Keratinocyte (primary cell): ENCODE measurements around the gene HYDIN. TPM values are rescaled to one million over a fixed set of nuclear protein-coding genes. Genes with fewer than 3 reads are reported as not detected.

Experiments
- DNase-seq: peaks from one replicate; pipeline ENCODE4 v3.0.0-alpha.2; 2011; ENCODE audit warnings: low read depth, missing footprints, low spot score
- FAIRE-seq: peaks from 2 replicates; lab custom pipeline; 2011; peaks lifted over from hg19 to GRCh38; lab: Jason Lieb, UNC
- H2AFZ ChIP-seq: 2 replicates; pipeline ENCODE4 v1.6.0; 2012; ENCODE audit warnings: low read length, control low read depth, inconsistent platforms; ENCODE audit not compliant: control insufficient read depth
- H3K27ac ChIP-seq: 2 replicates; pipeline ENCODE4 v1.5.1; 2011; ENCODE audit warnings: low read length; ENCODE audit not compliant: control insufficient read depth, insufficient read depth
- H3K27me3 ChIP-seq: 3 replicates; pipeline ENCODE4 v1.6.0; 2011; ENCODE audit warnings: low read length; ENCODE audit not compliant: control insufficient read depth, insufficient read depth; ENCODE audit errors: extremely low read depth
- H3K36me3 ChIP-seq, 2 experiments: 2 replicates in 1 of 2; 3 replicates in 1 of 2; pipeline ENCODE4 v1.5.1; 2011; ENCODE audit warnings: low read length in 2 of 2, mild to moderate bottlenecking in 1 of 2; ENCODE audit not compliant: control insufficient read depth in 2 of 2, insufficient read depth in 2 of 2; ENCODE audit errors: extremely low read depth in 1 of 2
- H3K4me1 ChIP-seq: 3 replicates; pipeline ENCODE4 v1.5.1; 2011; ENCODE audit warnings: low read length; ENCODE audit not compliant: control insufficient read depth, insufficient read depth; ENCODE audit errors: extremely low read depth
- H3K4me2 ChIP-seq: 3 replicates; pipeline ENCODE4 v1.6.0; 2011; ENCODE audit warnings: low read depth, low read length; ENCODE audit not compliant: control insufficient read depth, insufficient read depth; ENCODE audit errors: extremely low read depth
- H3K4me3 ChIP-seq, 3 experiments: fragments of 200-600 bp in 1 of 3; sonication (generic) in 1 of 3; 2 replicates in 2 of 3; 3 replicates in 1 of 3; pipeline ENCODE4 v1.5.1; 2011 to 2016; ENCODE audit warnings: low read length in 3 of 3, mild to moderate bottlenecking in 3 of 3, control low read depth in 2 of 3, inconsistent platforms in 1 of 3, low read depth in 1 of 3, mixed read lengths in 1 of 3, mixed run types in 1 of 3, moderate library complexity in 1 of 3; ENCODE audit not compliant: control insufficient read depth in 2 of 3, insufficient read depth in 2 of 3; ENCODE audit errors: extremely low read depth in 1 of 3
- H3K79me2 ChIP-seq: 2 replicates; pipeline ENCODE4 v1.6.0; 2012; ENCODE audit warnings: low read length; ENCODE audit not compliant: control insufficient read depth, insufficient read depth
- H3K9ac ChIP-seq: 3 replicates; pipeline ENCODE4 v1.6.0; 2011; ENCODE audit warnings: low read length; ENCODE audit not compliant: control insufficient read depth, insufficient read depth; ENCODE audit errors: extremely low read depth
- H3K9me1 ChIP-seq: 3 replicates; pipeline ENCODE4 v1.6.0; 2011; ENCODE audit warnings: low read length; ENCODE audit not compliant: control insufficient read depth, insufficient read depth; ENCODE audit errors: extremely low read depth
- H3K9me3 ChIP-seq: 2 replicates; pipeline ENCODE4 v1.5.1; 2012; ENCODE audit warnings: low read depth, low read length; ENCODE audit not compliant: control insufficient read depth
- H4K20me1 ChIP-seq: 3 replicates; pipeline ENCODE4 v1.6.0; 2011; ENCODE audit warnings: low read length; ENCODE audit not compliant: control insufficient read depth, insufficient read depth; ENCODE audit errors: extremely low read depth
- EZH2 ChIP-seq: IDR thresholded peaks from one replicate; pipeline ENCODE4 v1.6.1; 2012; ENCODE audit warnings: inconsistent platforms, mild to moderate bottlenecking, low read length, moderate library complexity
- dilution Hi-C: fragments of 300-500 bp; cut with MboI; formaldehyde crosslinking; loops from one replicate; pipeline ENCODE4 v1.7.0; 2020; ENCODE audit warnings: low sequenced_read_pairs; ENCODE audit not compliant: extremely low pct_ligation_motif_present
- polyA plus RNA-seq, 5 experiments: library from polyadenylated mRNA; depleted of rRNA in 3 of 5; stranded (reverse) in 3 of 5; stranded (forward) in 1 of 5; unstranded in 1 of 5; fragments of >200 nt; gene quantifications; 1 replicate in 1 of 5; 2 replicates in 3 of 5; 3 replicates in 1 of 5; pipeline versions ENCODE4 v1.2.1 to v1.2.3, GENCODE V29; 2011 to 2012; ENCODE audit warnings: missing spikeins in 2 of 5, low read depth in 1 of 5, low replicate concordance in 1 of 5
- TF ChIP-seq, protein P1 (sequence below), 3 experiments: IDR thresholded peaks in 1 of 3; conservative IDR thresholded peaks in 1 of 3; optimal IDR thresholded peaks in 1 of 3; 2 replicates in 2 of 3; 3 replicates in 1 of 3; pipeline versions ENCODE3 to v1.5.1; 2011; ENCODE audit warnings: low read length in 3 of 3, mild to moderate bottlenecking in 3 of 3, moderate library complexity in 2 of 3, control low read depth in 1 of 3, inconsistent platforms in 1 of 3; ENCODE audit not compliant: insufficient read depth in 2 of 3; ENCODE audit errors: extremely low read depth in 1 of 3

The HYDIN gene
- polyA plus RNA-seq, 1 donor (not counting 4 experiments of a cell fraction or from before 2014, with no cell fraction given) = 0.49 TPM

- no peak for TF ChIP-seq EZH2
- TF ChIP-seq, protein P1, sequence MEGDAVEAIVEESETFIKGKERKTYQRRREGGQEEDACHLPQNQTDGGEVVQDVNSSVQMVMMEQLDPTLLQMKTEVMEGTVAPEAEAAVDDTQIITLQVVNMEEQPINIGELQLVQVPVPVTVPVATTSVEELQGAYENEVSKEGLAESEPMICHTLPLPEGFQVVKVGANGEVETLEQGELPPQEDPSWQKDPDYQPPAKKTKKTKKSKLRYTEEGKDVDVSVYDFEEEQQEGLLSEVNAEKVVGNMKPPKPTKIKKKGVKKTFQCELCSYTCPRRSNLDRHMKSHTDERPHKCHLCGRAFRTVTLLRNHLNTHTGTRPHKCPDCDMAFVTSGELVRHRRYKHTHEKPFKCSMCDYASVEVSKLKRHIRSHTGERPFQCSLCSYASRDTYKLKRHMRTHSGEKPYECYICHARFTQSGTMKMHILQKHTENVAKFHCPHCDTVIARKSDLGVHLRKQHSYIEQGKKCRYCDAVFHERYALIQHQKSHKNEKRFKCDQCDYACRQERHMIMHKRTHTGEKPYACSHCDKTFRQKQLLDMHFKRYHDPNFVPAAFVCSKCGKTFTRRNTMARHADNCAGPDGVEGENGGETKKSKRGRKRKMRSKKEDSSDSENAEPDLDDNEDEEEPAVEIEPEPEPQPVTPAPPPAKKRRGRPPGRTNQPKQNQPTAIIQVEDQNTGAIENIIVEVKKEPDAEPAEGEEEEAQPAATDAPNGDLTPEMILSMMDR (optimal IDR thresholded peaks at IDR 0.05 in 1 of 3, IDR thresholded peaks at IDR 0.05 in 1 of 3, conservative IDR thresholded peaks at IDR 0.05 in 1 of 3; ENCODE audit: extremely low read depth in 1 of 3, insufficient read depth in 2 of 3, low read length in 3 of 3) = no peak
- DNase-seq = no peak
- Histone ChIP-seq H3K4me3 (no peak overlapping the region), H3K36me3 (no peaks in the 10 kb centered on the region), H2AFZ (no peak overlapping the region), H3K4me1 (no peaks in the 10 kb centered on the region), H3K9me1 (no peaks in the 10 kb centered on the region), H3K9ac (no peak overlapping the region), H3K79me2 (no peaks in the 10 kb centered on the region), H3K27me3 (no peaks in the 10 kb centered on the region), H4K20me1 (no peaks in the 10 kb centered on the region), H3K4me2 (no peak overlapping the region), H3K27ac (no peak overlapping the region), H3K9me3 (no peaks in the 10 kb centered on the region)
- dilution Hi-C loops = no loop called here
- no peak for FAIRE-seq
Observed at GRCh38 chr16:71205482-71206131, 24.9 kb downstream of the HYDIN start.

- no peak for FAIRE-seq
- no peaks in the 10 kb centered on the region for H3K27me3 ChIP-seq
- no peaks in the 10 kb centered on the region for H3K79me2 ChIP-seq
- TF ChIP-seq, protein P1 (optimal IDR thresholded peaks at IDR 0.05 in 1 of 3, IDR thresholded peaks at IDR 0.05 in 1 of 3, conservative IDR thresholded peaks at IDR 0.05 in 1 of 3; ENCODE audit: extremely low read depth in 1 of 3, insufficient read depth in 2 of 3, low read length in 3 of 3) = no peak
- no peak for TF ChIP-seq EZH2
- no peaks in the 10 kb centered on the region for H4K20me1 ChIP-seq
- H2AFZ ChIP-seq = no peak overlapping the region
- no peaks in the 10 kb centered on the region for H3K9me3 ChIP-seq
- no peaks in the 10 kb centered on the region for H3K36me3 ChIP-seq
- no peak overlapping the region for H3K27ac ChIP-seq
- no peak overlapping the region for H3K4me2 ChIP-seq
- no peak overlapping the region for H3K4me3 ChIP-seq
- no peak for DNase-seq
- dilution Hi-C loops = no loop called here
- no peaks in the 10 kb centered on the region for H3K4me1 ChIP-seq
- H3K9ac ChIP-seq = no peak overlapping the region
- H3K9me1 ChIP-seq = no peaks in the 10 kb centered on the region
Observed at GRCh38 chr16:71203631-71204030, 26.9 kb downstream of the HYDIN start.
